Brain microvascular endothelial cell (primary cell): ENCODE results near the gene IDUA.
A peak's percentile ranks its signal among the peaks of the same experiment; 100 is the strongest.

Experiments used
- DNase-seq: peaks from one replicate; pipeline ENCODE4 v3.0.0-alpha.2; 2020
- H3K27ac ChIP-seq: fragments of 250-450 bp; sonication (Bioruptor Pico); 2 replicates; pipeline ENCODE4 v1.5.1; 2020; ENCODE audit warnings: mild to moderate bottlenecking, moderate library complexity
- H3K27me3 ChIP-seq: fragments of 250-450 bp; sonication (Bioruptor Pico); replicated peaks from 2 replicates; pipeline ENCODE4 v1.5.1; 2020; ENCODE audit warnings: mild to moderate bottlenecking
- H3K36me3 ChIP-seq: fragments of 250-450 bp; sonication (Bioruptor Pico); replicated peaks from 2 replicates; pipeline ENCODE4 v1.5.1; 2020; ENCODE audit warnings: mild to moderate bottlenecking
- H3K4me3 ChIP-seq: 2 replicates; pipeline ENCODE4 v1.5.1; 2011; ENCODE audit warnings: low read depth, mild to moderate bottlenecking, control low read depth, low read length, moderate library complexity
- in situ Hi-C: cut with HindIII; loops from 2 replicates; pipeline ENCODE4 v1.10.0; 2017; ENCODE audit warnings: low sequenced_read_pairs, low pct_ligation_motif_present
- TF ChIP-seq, protein P1 (sequence below): IDR thresholded peaks from 2 replicates; pipeline ENCODE4 v1.5.1; 2011; ENCODE audit warnings: low read depth, mild to moderate bottlenecking, moderate library complexity, low read length, control low read depth, inconsistent platforms; ENCODE audit errors: missing control alignments

Gene IDUA

GRCh38 chr4:1047106-1047975, 60.5 kb downstream of the IDUA start:
- no peak for DNase-seq
- in situ Hi-C loops: no loop called here
- TF ChIP-seq, protein P1, sequence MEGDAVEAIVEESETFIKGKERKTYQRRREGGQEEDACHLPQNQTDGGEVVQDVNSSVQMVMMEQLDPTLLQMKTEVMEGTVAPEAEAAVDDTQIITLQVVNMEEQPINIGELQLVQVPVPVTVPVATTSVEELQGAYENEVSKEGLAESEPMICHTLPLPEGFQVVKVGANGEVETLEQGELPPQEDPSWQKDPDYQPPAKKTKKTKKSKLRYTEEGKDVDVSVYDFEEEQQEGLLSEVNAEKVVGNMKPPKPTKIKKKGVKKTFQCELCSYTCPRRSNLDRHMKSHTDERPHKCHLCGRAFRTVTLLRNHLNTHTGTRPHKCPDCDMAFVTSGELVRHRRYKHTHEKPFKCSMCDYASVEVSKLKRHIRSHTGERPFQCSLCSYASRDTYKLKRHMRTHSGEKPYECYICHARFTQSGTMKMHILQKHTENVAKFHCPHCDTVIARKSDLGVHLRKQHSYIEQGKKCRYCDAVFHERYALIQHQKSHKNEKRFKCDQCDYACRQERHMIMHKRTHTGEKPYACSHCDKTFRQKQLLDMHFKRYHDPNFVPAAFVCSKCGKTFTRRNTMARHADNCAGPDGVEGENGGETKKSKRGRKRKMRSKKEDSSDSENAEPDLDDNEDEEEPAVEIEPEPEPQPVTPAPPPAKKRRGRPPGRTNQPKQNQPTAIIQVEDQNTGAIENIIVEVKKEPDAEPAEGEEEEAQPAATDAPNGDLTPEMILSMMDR: no peak
- Histone ChIP-seq H3K27ac (no peak overlapping the region), H3K36me3 (no peaks in the 10 kb centered on the region), H3K27me3 (peaks cover 2% of the 10 kb centered on the region), H3K4me3 (no peak overlapping the region)

GRCh38 chr4:1047976-1048772, 61.3 kb downstream of the IDUA start:
- in situ Hi-C loops: no loop called here
- TF ChIP-seq, protein P1: no peak
- peaks cover 10% of the 10 kb centered on the region for H3K27me3 ChIP-seq

GRCh38 chr4:1048773-1049590, 62.1 kb downstream of the IDUA start:
- TF ChIP-seq, protein P1: no peak
- Histone ChIP-seq H3K27me3 (peaks cover 12% of the 10 kb centered on the region), H3K36me3 (no peaks in the 10 kb centered on the region), H3K4me3 (no peak overlapping the region), H3K27ac (no peak overlapping the region)
- DNase-seq: no peak
- in situ Hi-C loops: no loop called here

More at GRCh38 chr4:1047976-1048772, 61.3 kb downstream of the IDUA start:
- H3K4me3 ChIP-seq: no peak overlapping the region
- no peaks in the 10 kb centered on the region for H3K36me3 ChIP-seq
- H3K27ac ChIP-seq: no peak overlapping the region
- DNase-seq: no peak

DNA sequence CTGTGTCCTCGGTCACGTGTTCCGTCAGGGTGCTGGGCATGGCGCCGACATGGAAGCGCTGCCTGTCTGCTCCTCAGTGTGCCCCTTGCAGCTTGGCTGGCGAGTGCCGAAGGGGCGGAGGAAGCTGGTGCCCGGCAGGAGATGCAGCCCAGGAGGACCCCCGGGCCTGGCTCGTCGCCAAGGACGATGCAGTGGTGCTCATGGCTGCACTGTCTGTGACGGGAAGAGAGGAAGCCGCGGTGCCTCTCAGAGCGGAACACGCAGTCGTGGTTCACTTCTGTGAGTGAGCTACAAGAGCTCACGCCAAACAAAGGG, 62.7 kb downstream of the IDUA start:
- DNase-seq: no peak
- Histone ChIP-seq H3K36me3 (no peaks in the 10 kb centered on the region), H3K27ac (no peak overlapping the region), H3K27me3 (peaks cover 12% of the 10 kb centered on the region), H3K4me3 (no peak overlapping the region)
- TF ChIP-seq, protein P1: no peak
- in situ Hi-C loops: no loop called here

GRCh38 chr4:1050486-1051213, 63.8 kb downstream of the IDUA start:
- Histone ChIP-seq H3K27ac (no peak overlapping the region), H3K4me3 (no peak overlapping the region), H3K36me3 (no peaks in the 10 kb centered on the region), H3K27me3 (peaks cover 16% of the 10 kb centered on the region)
- TF ChIP-seq, protein P1: peak; percentile 70
- in situ Hi-C loops: loop anchor here (10.0 kb wide), 1 partner anchor 64 kb away; the partner anchor contains the start of gene RNF212
- no peak for DNase-seq
